ENCODE data around the gene OR2T1.

OR2T1 gene

GRCh38 chr1:248366609-248367008 is 36.2 kb upstream of the OR2T1 start:
- Histone ChIP-seq H3K27me3 (ENCODE audit: insufficient read depth, low read length, poor library complexity, severe bottlenecking) (no peaks in the 10 kb centered on the region), H4K20me1 (ENCODE audit: insufficient read depth, low read length, poor library complexity, severe bottlenecking) (no peaks in the 10 kb centered on the region), H3K4me3 (ENCODE audit: low read length, poor library complexity, severe bottlenecking) (no peak overlapping the region), H3K9me3 (ENCODE audit: insufficient read depth, low read depth, low read length) (0 out of 2 replicates have a peak, but pooled peaks cover 6% of the 10 kb centered on the region), H3K36me3 (ENCODE audit: insufficient read depth, low read length) (no peaks in the 10 kb centered on the region), H3K9me2 (replicated peaks; ENCODE audit: low read depth, low read length) (no peaks in the 10 kb centered on the region), H3K4me2 (ENCODE audit: low read depth, low read length, poor library complexity, severe bottlenecking) (no peak overlapping the region), H3K9ac (ENCODE audit: low read depth, low read length, poor library complexity, severe bottlenecking) (no peak overlapping the region), H2AFZ (ENCODE audit: low read length) (no peak overlapping the region), H3K4me1 (ENCODE audit: insufficient read depth, low read length, poor library complexity, severe bottlenecking) (no peaks in the 10 kb centered on the region), H3F3A (ENCODE audit: low read depth) (no peaks in the 10 kb centered on the region), H3K79me2 (ENCODE audit: insufficient read depth, low read length) (no peaks in the 10 kb centered on the region)
- no peak for TF ChIP-seq CTCF (conservative IDR thresholded peaks at IDR 0.05; ENCODE audit: low read length)
- TF ChIP-seq EZH2phosphoT487 (IDR thresholded peaks at IDR 0.05; ENCODE audit: borderline replicate concordance), result no peak

- Histone ChIP-seq H3K4me1 (ENCODE audit: insufficient read depth, low read length, poor library complexity, severe bottlenecking) (no peaks in the 10 kb centered on the region), H3K9me3 (ENCODE audit: insufficient read depth, low read depth, low read length) (peaks cover 4% of the 10 kb centered on the region; the same call in 1 of the 2 replicates), H2AFZ (ENCODE audit: low read length) (no peak overlapping the region), H3K79me2 (ENCODE audit: insufficient read depth, low read length) (no peaks in the 10 kb centered on the region), H3K36me3 (ENCODE audit: insufficient read depth, low read length) (no peaks in the 10 kb centered on the region), H4K20me1 (ENCODE audit: insufficient read depth, low read length, poor library complexity, severe bottlenecking) (no peaks in the 10 kb centered on the region), H3K4me3 (ENCODE audit: low read length, poor library complexity, severe bottlenecking) (no peak overlapping the region), H3K9ac (ENCODE audit: low read depth, low read length, poor library complexity, severe bottlenecking) (no peak overlapping the region), H3K9me2 (replicated peaks; ENCODE audit: low read depth, low read length) (no peaks in the 10 kb centered on the region), H3F3A (ENCODE audit: low read depth) (no peaks in the 10 kb centered on the region), H3K4me2 (ENCODE audit: low read depth, low read length, poor library complexity, severe bottlenecking) (no peak overlapping the region), H3K27me3 (ENCODE audit: insufficient read depth, low read length, poor library complexity, severe bottlenecking) (no peaks in the 10 kb centered on the region)
- TF ChIP-seq EZH2phosphoT487 (IDR thresholded peaks at IDR 0.05; ENCODE audit: borderline replicate concordance) (no peak), CTCF (conservative IDR thresholded peaks at IDR 0.05; ENCODE audit: low read length) (no peak)
Observed at GRCh38 chr1:248372394-248372793, 30.5 kb upstream of the OR2T1 start.

GRCh38 chr1:248373761-248374160 is 29.1 kb upstream of the OR2T1 start:
- Histone ChIP-seq H3K9me3 (ENCODE audit: insufficient read depth, low read depth, low read length) (peaks cover 4% of the 10 kb centered on the region; the same call in 1 of the 2 replicates), H3K4me1 (ENCODE audit: insufficient read depth, low read length, poor library complexity, severe bottlenecking) (no peaks in the 10 kb centered on the region), H3K9me2 (replicated peaks; ENCODE audit: low read depth, low read length) (no peaks in the 10 kb centered on the region), H4K20me1 (ENCODE audit: insufficient read depth, low read length, poor library complexity, severe bottlenecking) (no peaks in the 10 kb centered on the region), H2AFZ (ENCODE audit: low read length) (no peak overlapping the region), H3F3A (ENCODE audit: low read depth) (no peaks in the 10 kb centered on the region), H3K27me3 (ENCODE audit: insufficient read depth, low read length, poor library complexity, severe bottlenecking) (no peaks in the 10 kb centered on the region), H3K36me3 (ENCODE audit: insufficient read depth, low read length) (no peaks in the 10 kb centered on the region), H3K9ac (ENCODE audit: low read depth, low read length, poor library complexity, severe bottlenecking) (no peak overlapping the region), H3K4me2 (ENCODE audit: low read depth, low read length, poor library complexity, severe bottlenecking) (no peak overlapping the region), H3K4me3 (ENCODE audit: low read length, poor library complexity, severe bottlenecking) (no peak overlapping the region), H3K79me2 (ENCODE audit: insufficient read depth, low read length) (no peaks in the 10 kb centered on the region)
- TF ChIP-seq CTCF (conservative IDR thresholded peaks at IDR 0.05; ENCODE audit: low read length) (no peak), EZH2phosphoT487 (IDR thresholded peaks at IDR 0.05; ENCODE audit: borderline replicate concordance) (no peak)
